Aorta (tissue), 5 donors: ENCODE data around the gene ESPNL. TPM values are rescaled to one million over a fixed set of nuclear protein-coding genes. Genes with fewer than 3 reads are reported as not detected.

Source experiments
- ATAC-seq: fragments of 200-7000 bp; cut with Tn5 transposase; one replicate; pipeline ENCODE4 v1.9.1; 2022; ENCODE audit warnings: moderate library complexity; ENCODE audit not compliant: low FRiP score
- DNase-seq, 2 donors: peaks; one replicate each; pipeline ENCODE4 v3.0.0-alpha.2; 2020
- H3K27ac ChIP-seq, 2 donors: one replicate each; pipeline ENCODE4 v1.5.1; 2013; ENCODE audit warnings: low read length in 2 of 2, mild to moderate bottlenecking in 2 of 2, moderate library complexity in 2 of 2, control low read depth in 1 of 2, inconsistent platforms in 1 of 2, low read depth in 1 of 2
- H3K27me3 ChIP-seq, 2 donors: one replicate each; pipeline ENCODE4 v1.6.1; 2013; ENCODE audit warnings: control low read depth in 1 of 2, low read length in 1 of 2, mild to moderate bottlenecking in 1 of 2, moderate library complexity in 1 of 2; ENCODE audit not compliant: insufficient read depth in 2 of 2, control insufficient read depth in 1 of 2
- H3K36me3 ChIP-seq, 2 donors: one replicate each; pipeline ENCODE4 v1.6.1; 2013; ENCODE audit warnings: control low read depth in 1 of 2, low read length in 1 of 2, mild to moderate bottlenecking in 1 of 2; ENCODE audit not compliant: insufficient read depth in 2 of 2, control insufficient read depth in 1 of 2
- H3K4me1 ChIP-seq, 2 donors: one replicate each; pipeline ENCODE4 v1.6.1; 2013; ENCODE audit warnings: low read length in 2 of 2, control low read depth in 1 of 2, mild to moderate bottlenecking in 1 of 2, moderate library complexity in 1 of 2; ENCODE audit not compliant: insufficient read depth in 2 of 2, control insufficient read depth in 1 of 2
- H3K4me3 ChIP-seq, 2 donors: one replicate each; pipeline ENCODE4 v1.5.1; 2013; ENCODE audit warnings: low read length in 2 of 2, control low read depth in 1 of 2, mild to moderate bottlenecking in 1 of 2
- H3K9me3 ChIP-seq: one replicate; pipeline ENCODE4 v1.6.1; 2013; ENCODE audit warnings: mild to moderate bottlenecking, low read length; ENCODE audit not compliant: control insufficient read depth
- WGBS, 2 donors: extraction: QIAGEN DNeasy Blood & Tissue Kit; methylation state at CpG; one replicate each; pipeline ENCODE4 v1.1.7; 2013; 5-methylcytosine and 5-hydroxymethylcytosine counted together
- intact Hi-C, 2 donors: fragments of 100-400 bp; cut with DNase I; formaldehyde crosslinking; loops; one replicate each; pipeline versions ENCODE4 v1.14.2 to v1.15.0; 2022
- polyA plus RNA-seq, 2 donors: library from polyadenylated mRNA; stranded (reverse); fragments of 200-250 nt; gene quantifications; one replicate each; pipeline ENCODE4 v1.2.3, GENCODE V29; 2013
- total RNA-seq, 2 donors: library from RNA; stranded (reverse); fragmentation: NEBNext Ultra II Directional; extraction: Animal tissue kit (Norgen Biotek cat#: 25700); gene quantifications; one replicate each; pipeline ENCODE4 v1.2.1, GENCODE V29; 2021
- donor health status: healthy with polysubstance abuse.
- donor health status: Bipolar disorder and iron deficiency.
- donor health status: DM: no; HTN: no; CAD: no.
- donor health status: DM: no; HTN: no; CAD: no.
- donor health status: DM: yes; HTN: yes; CAD: no.

The ESPNL gene
- total and polyA plus RNA-seq, 4 donors: 0.20 TPM; not detected in 3

GRCh38 chr2:238093181-238094140, 6.7 kb upstream of the ESPNL start:
- H3K36me3 ChIP-seq: no peaks in the 10 kb centered on the region
- DNase-seq (no peak), ATAC-seq (no peak)
- WGBS, 2 donors: 90 to 91% methylated on average over 26 of the region's 26 CpGs
- H3K4me1 ChIP-seq: no peaks in the 10 kb centered on the region
- intact Hi-C loops: no loop called here
- no peaks in the 10 kb centered on the region for H3K27me3 ChIP-seq
- no peak overlapping the region for H3K27ac ChIP-seq
- H3K4me3 ChIP-seq: no peak overlapping the region
- H3K9me3 ChIP-seq: no peaks in the 10 kb centered on the region

- DNase-seq: no peak
- 87 to 88% methylated on average over 17 of the region's 17 CpGs for WGBS, 2 donors
Observed at GRCh38 chr2:238094438-238095022, 5.6 kb upstream of the ESPNL start.

GRCh38 chr2:238095143-238095542, 5.0 kb upstream of the ESPNL start:
- intact Hi-C loops: no loop called here

More at GRCh38 chr2:238094438-238095022, 5.6 kb upstream of the ESPNL start:
- intact Hi-C loops: no loop called here
- H3K27me3 ChIP-seq: no peaks in the 10 kb centered on the region
- no peaks in the 10 kb centered on the region for H3K36me3 ChIP-seq
- H3K4me3 ChIP-seq: no peak overlapping the region
- ATAC-seq: no peak
- H3K27ac ChIP-seq: no peak overlapping the region
- H3K9me3 ChIP-seq: no peaks in the 10 kb centered on the region
- no peaks in the 10 kb centered on the region for H3K4me1 ChIP-seq

GRCh38 chr2:238096311-238097011, 3.7 kb upstream of the ESPNL start:
- DNase-seq (peak in 1 of 2 donors; percentile 44), ATAC-seq (no peak)
- 86 to 90% methylated on average over 22 of the region's 22 CpGs for WGBS, 2 donors
- Histone ChIP-seq H3K4me1 (no peaks in the 10 kb centered on the region), H3K4me3 (no peak overlapping the region), H3K27me3 (no peaks in the 10 kb centered on the region), H3K36me3 (no peaks in the 10 kb centered on the region), H3K9me3 (no peaks in the 10 kb centered on the region), H3K27ac (no peak overlapping the region)
- intact Hi-C loops: no loop called here

More at GRCh38 chr2:238095143-238095542, 5.0 kb upstream of the ESPNL start:
- ATAC-seq (no peak), DNase-seq (no peak)
- Histone ChIP-seq H3K36me3 (no peaks in the 10 kb centered on the region), H3K27me3 (no peaks in the 10 kb centered on the region), H3K9me3 (no peaks in the 10 kb centered on the region), H3K4me3 (no peak overlapping the region), H3K4me1 (no peaks in the 10 kb centered on the region), H3K27ac (no peak overlapping the region)
- WGBS, 2 donors: 85 to 86% methylated on average over 7 of the region's 7 CpGs

GRCh38 chr2:238097201-238097987, 2.7 kb upstream of the ESPNL start:
- intact Hi-C loops: no loop called here
- Histone ChIP-seq H3K27me3 (no peaks in the 10 kb centered on the region), H3K9me3 (no peaks in the 10 kb centered on the region), H3K27ac (no peak overlapping the region), H3K36me3 (no peaks in the 10 kb centered on the region), H3K4me1 (no peaks in the 10 kb centered on the region), H3K4me3 (no peak overlapping the region)
- WGBS, 2 donors: 90 to 93% methylated on average over 19 of the region's 19 CpGs
- ATAC-seq (no peak), DNase-seq (no peak)

GRCh38 chr2:238097988-238098871, 1.9 kb upstream of the ESPNL start:
- 80% methylated on average over 34 to 37 of the region's 37 CpGs for WGBS, 2 donors
- no peaks in the 10 kb centered on the region for H3K27me3 ChIP-seq
- peak; percentile 61 to 85 for DNase-seq
- H3K27ac ChIP-seq: no peak overlapping the region
- H3K36me3 ChIP-seq: no peaks in the 10 kb centered on the region
- H3K9me3 ChIP-seq: no peaks in the 10 kb centered on the region
- intact Hi-C loops: no loop called here
- ATAC-seq: no peak
- H3K4me1 ChIP-seq: no peaks in the 10 kb centered on the region
- no peak overlapping the region for H3K4me3 ChIP-seq

GRCh38 chr2:238098901-238099713, 1.0 kb upstream of the ESPNL start:
- WGBS, 2 donors: 89 to 90% methylated on average over 17 of the region's 17 CpGs
- H3K27me3 ChIP-seq: no peaks in the 10 kb centered on the region
- no peaks in the 10 kb centered on the region for H3K36me3 ChIP-seq
- intact Hi-C loops: no loop called here
- no peak overlapping the region for H3K27ac ChIP-seq
- DNase-seq (peak in 1 of 2 donors; percentile 54), ATAC-seq (no peak)
- no peak overlapping the region for H3K4me3 ChIP-seq
- H3K9me3 ChIP-seq: no peaks in the 10 kb centered on the region
- H3K4me1 ChIP-seq: no peaks in the 10 kb centered on the region
